ENCODE measurements around the gene PTPN22. TPM values are rescaled to one million over a fixed set of nuclear protein-coding genes. Genes with fewer than 3 reads are reported as not detected.

Gene PTPN22
- total RNA-seq, 1 donor from 2014 or later: 26.1 TPM

DNA sequence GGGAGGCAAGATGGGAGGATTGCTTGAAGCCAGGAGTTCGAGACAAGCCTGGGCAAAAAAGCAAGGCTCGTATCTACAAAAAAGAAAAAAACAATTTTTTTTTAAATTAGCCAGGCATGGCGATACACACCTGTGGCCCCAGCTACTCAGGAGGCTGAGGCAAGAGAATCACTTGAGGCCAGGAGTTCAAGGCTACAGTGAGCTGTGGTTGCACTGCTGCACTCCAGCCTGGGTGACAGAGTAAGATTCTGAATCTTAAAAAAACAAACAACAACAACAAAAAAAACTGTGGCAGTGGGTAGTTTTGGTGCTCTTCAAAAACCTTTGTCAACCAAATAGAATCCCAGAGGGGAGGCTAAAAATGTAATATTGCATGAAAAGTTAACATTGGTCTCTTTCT is 734 bp downstream of the PTPN22 start:
- H3K27me3 Mint-ChIP-seq: no peaks in the 10 kb centered on the region
- no peaks in the 10 kb centered on the region for H3K9me3 Mint-ChIP-seq
- H3K27ac Mint-ChIP-seq: peak overlapping the region; percentile 95
- TF ChIP-seq, protein P1, sequence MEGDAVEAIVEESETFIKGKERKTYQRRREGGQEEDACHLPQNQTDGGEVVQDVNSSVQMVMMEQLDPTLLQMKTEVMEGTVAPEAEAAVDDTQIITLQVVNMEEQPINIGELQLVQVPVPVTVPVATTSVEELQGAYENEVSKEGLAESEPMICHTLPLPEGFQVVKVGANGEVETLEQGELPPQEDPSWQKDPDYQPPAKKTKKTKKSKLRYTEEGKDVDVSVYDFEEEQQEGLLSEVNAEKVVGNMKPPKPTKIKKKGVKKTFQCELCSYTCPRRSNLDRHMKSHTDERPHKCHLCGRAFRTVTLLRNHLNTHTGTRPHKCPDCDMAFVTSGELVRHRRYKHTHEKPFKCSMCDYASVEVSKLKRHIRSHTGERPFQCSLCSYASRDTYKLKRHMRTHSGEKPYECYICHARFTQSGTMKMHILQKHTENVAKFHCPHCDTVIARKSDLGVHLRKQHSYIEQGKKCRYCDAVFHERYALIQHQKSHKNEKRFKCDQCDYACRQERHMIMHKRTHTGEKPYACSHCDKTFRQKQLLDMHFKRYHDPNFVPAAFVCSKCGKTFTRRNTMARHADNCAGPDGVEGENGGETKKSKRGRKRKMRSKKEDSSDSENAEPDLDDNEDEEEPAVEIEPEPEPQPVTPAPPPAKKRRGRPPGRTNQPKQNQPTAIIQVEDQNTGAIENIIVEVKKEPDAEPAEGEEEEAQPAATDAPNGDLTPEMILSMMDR (IDR thresholded peaks at IDR 0.05): no peak
- H3K4me3 Mint-ChIP-seq: peak overlapping the region; percentile 85
- H3K36me3 Mint-ChIP-seq (ENCODE audit: low read depth): peaks cover 10% of the 10 kb centered on the region
- ChIA-PET POLR2A (interaction anchor here (1.1 to 3.3 kb wide), 3 partner anchors 12 to 59 kb away, joined by 5 to 36 read pairs (median 11); partner anchors contain the start of genes AP4B1 and RSBN1), CTCF (interaction anchor here (0.9 to 1.8 kb wide), 2 partner anchors 10 to 59 kb away, joined by 3 to 6 read pairs; no protein-coding TSS in a partner anchor)
- no peak for DNase-seq
- H3K4me1 Mint-ChIP-seq: peaks cover 75% of the 10 kb centered on the region
- intact Hi-C loops (cut with micrococcal nuclease): loop anchor here (1.0 kb wide), 5 partner anchors 12 to 59 kb away; partner anchors contain the start of genes AP4B1, HIPK1 and RSBN1
- ATAC-seq (ENCODE audit: low read depth): no peak

DNA sequence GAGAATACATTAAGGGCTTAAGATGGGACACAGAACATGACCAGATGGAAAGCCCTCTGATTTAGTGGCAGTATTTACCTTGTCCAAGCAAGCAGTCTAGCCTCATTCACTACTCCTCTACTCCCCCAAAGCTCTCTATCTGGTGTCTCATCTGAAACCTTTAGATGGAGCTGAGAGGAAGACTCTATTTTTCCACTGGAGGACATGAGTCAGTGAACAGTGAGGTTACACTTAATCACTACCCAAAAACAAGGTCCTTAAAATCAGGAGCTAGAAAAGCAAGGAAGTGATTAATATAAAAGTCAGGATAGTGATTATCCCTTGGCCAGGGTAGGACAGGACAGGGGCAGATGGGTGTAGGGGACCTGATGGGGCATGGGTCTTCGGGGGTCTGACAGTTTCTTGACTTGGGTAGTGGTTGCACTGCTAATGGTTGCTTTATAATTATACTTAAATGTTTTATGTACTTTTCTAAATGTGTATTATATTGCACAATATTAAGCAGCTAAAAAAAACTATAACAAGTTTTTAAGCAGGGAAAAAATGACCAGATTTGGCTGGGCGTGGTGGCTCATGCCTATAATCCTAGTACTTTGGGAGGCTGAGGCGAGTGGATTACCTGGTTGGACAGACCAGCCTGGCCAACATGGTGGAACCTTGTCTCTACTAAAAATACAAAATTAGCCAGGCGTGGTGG is 3.0 kb downstream of the PTPN22 start:
- H3K36me3 Mint-ChIP-seq (ENCODE audit: low read depth): peaks cover 18% of the 10 kb centered on the region
- DNase-seq (no peak), ATAC-seq (ENCODE audit: low read depth) (no peak)
- intact Hi-C loops (cut with micrococcal nuclease): no loop called here
- POLR2A ChIA-PET: interaction anchor here (3.1 to 3.3 kb wide), 2 partner anchors 9 to 35 kb away, joined by 11 to 36 read pairs; partner anchors contain the start of gene AP4B1
- H3K9me3 Mint-ChIP-seq: no peaks in the 10 kb centered on the region
- CTCF ChIA-PET: interaction anchor here (1.2 to 1.4 kb wide), 4 partner anchors 33 to 51 kb away, joined by 3 to 5 read pairs (median 4); partner anchors contain the start of genes AP4B1 and DCLRE1B
- no peaks in the 10 kb centered on the region for H3K27me3 Mint-ChIP-seq
- no peak overlapping the region for H3K4me3 Mint-ChIP-seq
- TF ChIP-seq, protein P1 (IDR thresholded peaks at IDR 0.05): no peak
- H3K4me1 Mint-ChIP-seq: peaks cover 59% of the 10 kb centered on the region
- H3K27ac Mint-ChIP-seq: peak overlapping the region; percentile 50

DNA sequence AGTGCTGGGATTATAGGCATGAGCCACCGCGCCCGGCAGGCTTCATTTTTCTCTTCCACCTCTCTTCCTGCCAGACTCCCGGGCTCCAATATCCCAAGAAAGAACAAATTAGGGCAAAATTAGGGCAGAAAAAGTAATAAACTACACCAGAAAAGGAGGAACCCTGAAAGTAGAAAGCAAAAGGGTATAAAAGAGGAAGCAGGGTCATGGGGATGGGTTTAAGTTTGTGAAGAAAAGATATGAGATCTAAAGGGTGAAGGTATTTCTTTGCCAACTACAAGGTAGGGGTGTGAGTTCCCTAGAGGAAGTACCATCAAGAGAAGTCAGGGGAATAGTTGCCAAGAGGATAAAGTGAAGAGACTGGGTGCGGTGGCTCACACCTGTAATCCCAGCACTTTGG is 9.9 kb downstream of the PTPN22 start:
- TF ChIP-seq, protein P1 (IDR thresholded peaks at IDR 0.05): no peak
- ChIA-PET CTCF (interaction anchor here (1.3 kb wide), 1 partner anchor 43 kb away, joined by 4 read pairs; the partner anchor contains the start of gene AP4B1), POLR2A (interaction anchor here (0.9 to 1.5 kb wide), 3 partner anchors 10 to 49 kb away, joined by 3 read pairs; partner anchors contain the start of genes AP4B1, DCLRE1B and RSBN1)
- ATAC-seq (ENCODE audit: low read depth) (no peak), DNase-seq (no peak)
- peak overlapping the region; percentile 56 for H3K4me3 Mint-ChIP-seq
- no peaks in the 10 kb centered on the region for H3K27me3 Mint-ChIP-seq
- intact Hi-C loops (cut with micrococcal nuclease): no loop called here
- peak overlapping the region; percentile 95 for H3K27ac Mint-ChIP-seq
- peaks cover 62% of the 10 kb centered on the region for H3K4me1 Mint-ChIP-seq
- no peaks in the 10 kb centered on the region for H3K9me3 Mint-ChIP-seq
- H3K36me3 Mint-ChIP-seq (ENCODE audit: low read depth): peaks cover 22% of the 10 kb centered on the region

DNA sequence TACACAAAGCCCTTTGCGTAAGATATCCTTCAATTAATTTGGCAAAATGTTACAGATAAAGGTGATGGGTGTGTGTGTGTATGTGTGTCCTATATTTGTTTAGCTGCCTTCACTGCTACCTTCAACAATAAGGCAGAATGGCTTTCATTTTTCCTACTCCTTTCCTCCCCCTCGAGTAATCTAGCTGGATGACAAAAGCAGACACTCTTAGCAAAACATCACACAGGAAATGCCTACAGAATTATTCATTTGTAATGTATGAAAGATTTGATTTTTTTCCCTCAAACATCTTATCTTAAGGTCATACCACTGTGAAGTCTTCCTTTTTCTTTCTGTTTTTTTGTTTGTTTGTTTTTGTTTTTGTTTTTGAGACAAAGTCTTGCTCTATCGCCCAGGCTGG is 10.6 kb downstream of the PTPN22 start:
- ATAC-seq (ENCODE audit: low read depth) (no peak), DNase-seq (no peak)
- ChIA-PET CTCF (interaction anchor here (1.1 to 3.9 kb wide), 4 partner anchors 9 to 70 kb away, joined by 4 to 20 read pairs (median 6); partner anchors contain the start of gene AP4B1), POLR2A (interaction anchor here (2.8 to 4.8 kb wide), 3 partner anchors 9 to 69 kb away, joined by 27 to 36 read pairs (median 35); partner anchors contain the start of genes AP4B1, DCLRE1B and HIPK1)
- peak overlapping the region; percentile 30 for H3K4me3 Mint-ChIP-seq
- intact Hi-C loops (cut with micrococcal nuclease): no loop called here
- H3K27ac Mint-ChIP-seq: peak overlapping the region; percentile 95
- no peaks in the 10 kb centered on the region for H3K9me3 Mint-ChIP-seq
- peaks cover 28% of the 10 kb centered on the region for H3K36me3 Mint-ChIP-seq (ENCODE audit: low read depth)
- H3K27me3 Mint-ChIP-seq: no peaks in the 10 kb centered on the region
- TF ChIP-seq, protein P1 (IDR thresholded peaks at IDR 0.05): no peak
- H3K4me1 Mint-ChIP-seq: peaks cover 66% of the 10 kb centered on the region

Measured in activated B cell treated with CpG ODN at 0.5 μM for 24 hours (primary cell).